ENCODE data around the gene UBXN1.

The UBXN1 gene

GRCh38 chr11:62678770-62679696, at the start of gene UBXN1:
Gene UBXN1, minus strand, starts transcription at chr11:62679073. Its CDS starts 150 bp downstream, at chr11:62678923.
- H3K4me3 ChIP-seq (ENCODE audit: low read length): peak within 1 kb of the TSS; percentile 98
- H3K9ac ChIP-seq (ENCODE audit: low read length): peak within 1 kb of the TSS; percentile 84
- no peaks in the 10 kb centered on the region for H3K27me3 ChIP-seq (ENCODE audit: control insufficient read depth, insufficient read depth, low read length)
- peak within 1 kb of the TSS; percentile 87 for H3K27ac ChIP-seq (ENCODE audit: low read depth, low read length)
- H3K36me3 ChIP-seq (ENCODE audit: control insufficient read depth, insufficient read depth, low read length): peaks cover 13% of the 10 kb centered on the region
- H3K4me1 ChIP-seq (ENCODE audit: control insufficient read depth, insufficient read depth, low read length): peaks cover 10% of the 10 kb centered on the region

GRCh38 chr11:62728171-62728988, 49.5 kb upstream of the UBXN1 start, which contains the start of gene TTC9C:
Gene TTC9C, plus strand, starts transcription at chr11:62728486. Its CDS starts 363 bp downstream, at chr11:62728849.
- Histone ChIP-seq H3K27ac (ENCODE audit: low read depth, low read length) (peak within 1 kb of the TSS; percentile 93), H3K4me3 (ENCODE audit: low read length) (peak within 1 kb of the TSS; percentile 94), H3K4me1 (ENCODE audit: control insufficient read depth, insufficient read depth, low read length) (peaks cover 31% of the 10 kb centered on the region), H3K27me3 (ENCODE audit: control insufficient read depth, insufficient read depth, low read length) (no peaks in the 10 kb centered on the region), H3K9ac (ENCODE audit: low read length) (peak within 1 kb of the TSS; percentile 82), H3K36me3 (ENCODE audit: control insufficient read depth, insufficient read depth, low read length) (peaks cover 10% of the 10 kb centered on the region)

DNA sequence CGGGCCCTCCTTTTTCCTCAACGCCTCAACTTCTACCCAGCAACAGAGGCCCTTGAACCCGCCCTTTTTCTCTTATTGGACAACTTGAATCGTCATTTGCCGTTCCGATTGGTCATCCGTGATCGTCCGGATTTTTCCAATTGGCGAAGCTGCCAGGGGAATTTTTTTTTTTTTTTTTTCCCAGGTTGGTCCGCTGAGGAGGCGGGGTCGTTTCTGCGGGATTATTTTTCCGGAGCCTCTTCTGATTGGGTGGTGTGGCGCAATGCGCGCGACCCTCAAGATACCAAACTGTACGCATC, 48.9 kb upstream of the UBXN1 start:
- H3K4me3 ChIP-seq (ENCODE audit: low read length): peak overlapping the region; percentile 94

GRCh38 chr11:62727165-62727871, 48.4 kb upstream of the UBXN1 start, which contains the start of gene HNRNPUL2:
Gene HNRNPUL2, minus strand, starts transcription at chr11:62727457. Its CDS starts 301 bp downstream, at chr11:62727156.
- peak within 1 kb of the TSS; percentile 93 for H3K27ac ChIP-seq (ENCODE audit: low read depth, low read length)
- peak within 1 kb of the TSS; percentile 94 for H3K4me3 ChIP-seq (ENCODE audit: low read length)
- H3K27me3 ChIP-seq (ENCODE audit: control insufficient read depth, insufficient read depth, low read length): no peaks in the 10 kb centered on the region
- H3K9ac ChIP-seq (ENCODE audit: low read length): peak within 1 kb of the TSS; percentile 95
- H3K36me3 ChIP-seq (ENCODE audit: control insufficient read depth, insufficient read depth, low read length): peaks cover 16% of the 10 kb centered on the region
- H3K4me1 ChIP-seq (ENCODE audit: control insufficient read depth, insufficient read depth, low read length): peaks cover 31% of the 10 kb centered on the region

More for the DNA sequence above, 48.9 kb upstream of the UBXN1 start:
- H3K27me3 ChIP-seq (ENCODE audit: control insufficient read depth, insufficient read depth, low read length): no peaks in the 10 kb centered on the region
- H3K36me3 ChIP-seq (ENCODE audit: control insufficient read depth, insufficient read depth, low read length): peaks cover 11% of the 10 kb centered on the region
- peaks cover 31% of the 10 kb centered on the region for H3K4me1 ChIP-seq (ENCODE audit: control insufficient read depth, insufficient read depth, low read length)
- H3K9ac ChIP-seq (ENCODE audit: low read length): peak overlapping the region; percentile 82
- peak overlapping the region; percentile 93 for H3K27ac ChIP-seq (ENCODE audit: low read depth, low read length)

DNA sequence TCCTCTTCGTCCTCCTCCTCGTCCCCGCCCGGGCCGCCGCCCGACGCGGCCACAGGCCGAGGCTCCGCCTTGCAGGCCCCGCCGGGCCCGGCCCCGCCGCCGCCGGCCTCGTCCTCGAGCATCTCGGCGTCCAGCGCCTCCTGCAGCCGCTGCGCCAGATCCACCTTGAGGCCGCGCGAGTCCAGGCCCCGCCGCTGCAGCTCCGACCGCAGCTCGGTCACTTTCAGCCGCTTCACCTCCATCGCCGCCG, 48.0 kb upstream of the UBXN1 start:
- Histone ChIP-seq H3K27me3 (ENCODE audit: control insufficient read depth, insufficient read depth, low read length) (no peaks in the 10 kb centered on the region), H3K27ac (ENCODE audit: low read depth, low read length) (peak overlapping the region; percentile 93), H3K4me1 (ENCODE audit: control insufficient read depth, insufficient read depth, low read length) (peaks cover 31% of the 10 kb centered on the region), H3K9ac (ENCODE audit: low read length) (peak overlapping the region; percentile 95), H3K4me3 (ENCODE audit: low read length) (peak overlapping the region; percentile 94), H3K36me3 (ENCODE audit: control insufficient read depth, insufficient read depth, low read length) (peaks cover 20% of the 10 kb centered on the region)

- H3K36me3 ChIP-seq (ENCODE audit: control insufficient read depth, insufficient read depth, low read length): peaks cover 23% of the 10 kb centered on the region
- peaks cover 31% of the 10 kb centered on the region for H3K4me1 ChIP-seq (ENCODE audit: control insufficient read depth, insufficient read depth, low read length)
- H3K27me3 ChIP-seq (ENCODE audit: control insufficient read depth, insufficient read depth, low read length): no peaks in the 10 kb centered on the region
- H3K27ac ChIP-seq (ENCODE audit: low read depth, low read length): peak overlapping the region; percentile 93
- H3K4me3 ChIP-seq (ENCODE audit: low read length): peak overlapping the region; percentile 94
- H3K9ac ChIP-seq (ENCODE audit: low read length): peak overlapping the region; percentile 95
Measured at GRCh38 chr11:62726156-62726914, 47.5 kb upstream of the UBXN1 start.

- peak overlapping the region; percentile 94 for H3K4me3 ChIP-seq (ENCODE audit: low read length)
- H3K27me3 ChIP-seq (ENCODE audit: control insufficient read depth, insufficient read depth, low read length): no peaks in the 10 kb centered on the region
- peaks cover 27% of the 10 kb centered on the region for H3K36me3 ChIP-seq (ENCODE audit: control insufficient read depth, insufficient read depth, low read length)
- peak overlapping the region; percentile 93 for H3K27ac ChIP-seq (ENCODE audit: low read depth, low read length)
- H3K9ac ChIP-seq (ENCODE audit: low read length): peak overlapping the region; percentile 95
- peaks cover 31% of the 10 kb centered on the region for H3K4me1 ChIP-seq (ENCODE audit: control insufficient read depth, insufficient read depth, low read length)
Measured at GRCh38 chr11:62725646-62726045, 46.8 kb upstream of the UBXN1 start.

DNA sequence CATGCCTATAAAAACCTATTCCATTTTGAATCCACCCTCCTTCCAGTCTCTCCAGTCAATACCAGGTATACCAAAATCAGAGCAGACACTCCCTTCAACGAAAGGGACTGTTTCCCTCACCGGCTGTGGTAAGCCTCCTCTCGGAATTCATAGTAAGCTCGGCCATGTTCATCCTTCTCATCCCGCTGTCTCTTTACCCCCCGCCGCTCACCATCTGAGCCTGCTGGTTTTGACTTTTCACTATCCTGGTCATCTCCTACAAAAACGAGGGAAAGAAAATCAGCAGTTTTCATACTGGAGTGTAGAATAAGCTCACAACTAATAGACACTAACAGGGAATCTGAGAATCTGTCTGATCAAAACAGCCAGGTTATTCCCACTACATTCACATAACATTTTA, 45.3 kb upstream of the UBXN1 start:
- no peaks in the 10 kb centered on the region for H3K27me3 ChIP-seq (ENCODE audit: control insufficient read depth, insufficient read depth, low read length)
- H3K9ac ChIP-seq (ENCODE audit: low read length): no peak overlapping the region
- no peak overlapping the region for H3K27ac ChIP-seq (ENCODE audit: low read depth, low read length)
- H3K4me1 ChIP-seq (ENCODE audit: control insufficient read depth, insufficient read depth, low read length): peaks cover 25% of the 10 kb centered on the region
- peaks cover 39% of the 10 kb centered on the region for H3K36me3 ChIP-seq (ENCODE audit: control insufficient read depth, insufficient read depth, low read length)
- H3K4me3 ChIP-seq (ENCODE audit: low read length): peak overlapping the region; percentile 94

DNA sequence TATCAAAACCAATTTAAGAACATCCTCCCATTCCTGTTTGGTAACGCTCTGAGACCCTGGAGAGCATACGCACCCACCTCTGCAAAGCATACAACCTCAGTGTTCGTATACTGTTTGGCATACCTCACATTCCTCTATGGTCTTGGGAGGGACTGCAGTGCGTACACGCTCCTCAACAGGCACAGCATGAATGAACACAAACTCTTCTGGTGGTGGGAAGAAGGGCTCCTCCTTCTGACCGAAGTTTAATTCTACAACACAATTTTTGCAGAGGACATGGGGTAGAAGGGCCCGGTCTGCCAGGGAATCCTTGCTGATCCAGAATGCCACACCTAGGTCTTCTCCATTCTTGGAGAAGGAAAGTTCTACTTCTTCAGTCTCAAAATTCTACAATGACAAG, 43.1 kb upstream of the UBXN1 start:
- no peak overlapping the region for H3K4me3 ChIP-seq (ENCODE audit: low read length)
- no peaks in the 10 kb centered on the region for H3K27me3 ChIP-seq (ENCODE audit: control insufficient read depth, insufficient read depth, low read length)
- peaks cover 25% of the 10 kb centered on the region for H3K4me1 ChIP-seq (ENCODE audit: control insufficient read depth, insufficient read depth, low read length)
- peaks cover 48% of the 10 kb centered on the region for H3K36me3 ChIP-seq (ENCODE audit: control insufficient read depth, insufficient read depth, low read length)
- no peak overlapping the region for H3K9ac ChIP-seq (ENCODE audit: low read length)
- H3K27ac ChIP-seq (ENCODE audit: low read depth, low read length): no peak overlapping the region

DNA sequence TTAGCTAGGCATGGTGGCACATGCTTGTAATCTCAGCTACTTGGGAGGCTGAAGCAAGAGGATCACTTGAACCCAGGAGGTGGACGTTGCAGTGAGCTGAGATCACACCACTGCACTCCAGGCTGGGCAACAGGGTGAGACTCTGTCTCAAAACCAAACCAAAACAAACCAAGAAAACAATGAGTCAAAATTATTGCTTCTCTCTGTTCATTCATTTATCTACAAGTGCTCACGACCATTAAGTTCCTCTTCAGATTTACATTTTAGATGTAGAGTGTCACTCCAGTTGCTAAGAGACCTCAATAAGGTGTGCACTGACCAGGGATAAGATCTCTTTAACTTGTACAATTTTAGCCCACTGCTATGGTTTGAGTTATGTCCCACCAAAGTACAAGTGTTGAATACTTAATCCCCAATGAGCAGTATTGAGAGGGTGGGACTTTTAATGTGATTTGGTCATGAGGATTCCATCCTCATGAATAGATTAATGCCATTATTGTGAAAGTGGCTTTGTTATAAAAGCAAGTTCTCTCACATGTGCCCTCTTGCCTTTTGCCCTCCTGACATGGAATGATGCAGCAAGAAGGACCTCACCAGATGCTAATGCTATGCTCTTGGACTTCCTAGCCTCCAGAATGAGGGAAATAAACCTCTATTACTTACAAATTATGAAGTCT, 40.6 kb upstream of the UBXN1 start:
- H3K4me3 ChIP-seq (ENCODE audit: low read length): no peak overlapping the region
- peaks cover 70% of the 10 kb centered on the region for H3K36me3 ChIP-seq (ENCODE audit: control insufficient read depth, insufficient read depth, low read length)
- peaks cover 10% of the 10 kb centered on the region for H3K4me1 ChIP-seq (ENCODE audit: control insufficient read depth, insufficient read depth, low read length)
- H3K27me3 ChIP-seq (ENCODE audit: control insufficient read depth, insufficient read depth, low read length): no peaks in the 10 kb centered on the region
- H3K9ac ChIP-seq (ENCODE audit: low read length): no peak overlapping the region
- H3K27ac ChIP-seq (ENCODE audit: low read depth, low read length): no peak overlapping the region

DNA sequence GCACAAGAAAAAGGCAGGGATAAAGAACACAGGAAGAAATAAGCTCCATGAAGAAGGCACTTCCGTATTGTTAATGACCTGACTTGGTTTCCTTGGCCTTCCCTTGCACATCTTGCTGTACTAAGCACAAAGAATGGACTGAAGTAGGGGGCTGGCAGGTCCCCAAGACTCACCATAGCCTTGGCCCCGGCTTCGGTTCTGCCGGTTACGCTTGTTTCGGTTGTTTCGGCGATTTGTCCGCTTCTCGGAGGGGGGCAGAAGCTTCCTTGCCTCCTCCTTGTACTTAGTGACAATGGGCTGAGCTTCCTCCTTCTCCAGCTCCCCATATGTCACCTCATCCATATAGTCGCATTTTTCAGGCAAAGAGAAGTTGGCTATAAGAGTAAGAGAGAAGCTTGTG, 37.9 kb upstream of the UBXN1 start:
- no peak overlapping the region for H3K27ac ChIP-seq (ENCODE audit: low read depth, low read length)
- no peak overlapping the region for H3K4me3 ChIP-seq (ENCODE audit: low read length)
- no peaks in the 10 kb centered on the region for H3K27me3 ChIP-seq (ENCODE audit: control insufficient read depth, insufficient read depth, low read length)
- H3K4me1 ChIP-seq (ENCODE audit: control insufficient read depth, insufficient read depth, low read length): no peaks in the 10 kb centered on the region
- H3K9ac ChIP-seq (ENCODE audit: low read length): no peak overlapping the region
- peaks cover 67% of the 10 kb centered on the region for H3K36me3 ChIP-seq (ENCODE audit: control insufficient read depth, insufficient read depth, low read length)

Data from rectal smooth muscle tissue (tissue), 1 donor.